ENCODE measurements around the gene NCKAP1. TPM values are rescaled to one million over a fixed set of nuclear protein-coding genes. Genes with fewer than 3 reads are reported as not detected.
"Not testable (repeated sequence)": the region's sequence is repeated elsewhere in the genome, so short reads cannot be mapped to it uniquely, and the experiment has no call there.

Gene NCKAP1
- total and polyA plus RNA-seq, 7 donors: 39.6 to 206 (median 160) TPM

- peaks cover 0 to 66% (median 8%) of the 10 kb centered on the region in 4 donors for H3K36me3 ChIP-seq
- WGBS, 2 donors: 75 to 85% methylated on average over 2 of the region's 2 CpGs
- intact Hi-C loops (cut with DNase I): no loop called here
- no peaks in the 10 kb centered on the region for H3K9me3 ChIP-seq
- no peaks in the 10 kb centered on the region for H3K27me3 ChIP-seq
- no peak for DNase-seq
- H3K4me3 ChIP-seq: no peak overlapping the region
- TF ChIP-seq CTCF (IDR thresholded peaks at IDR 0.05) (no peak), EP300 (IDR thresholded peaks at IDR 0.05) (no peak), POLR2AphosphoS5 (IDR thresholded peaks at IDR 0.05) (no peak), POLR2A (IDR thresholded peaks at IDR 0.05) (no peak)
- peaks cover 0 to 5% (median 0%) of the 10 kb centered on the region in 4 donors for H3K4me1 ChIP-seq
- H3K27ac ChIP-seq: no peak overlapping the region
These were observed 75.6 kb downstream of the NCKAP1 start for GRCh38 chr2:182962641-182963040.

- peaks cover 0 to 68% (median 11%) of the 10 kb centered on the region in 4 donors for H3K36me3 ChIP-seq
These were observed 77.4 kb downstream of the NCKAP1 start for GRCh38 chr2:182960869-182961268.

GRCh38 chr2:182954789-182955188 is 83.5 kb downstream of the NCKAP1 start:
- Histone ChIP-seq H3K9me3 (no peaks in the 10 kb centered on the region), H3K27me3 (no peaks in the 10 kb centered on the region), H3K36me3 (peaks cover 4 to 75% (median 14%) of the 10 kb centered on the region in 4 donors), H3K27ac (no peak overlapping the region), H3K4me3 (no peak overlapping the region), H3K4me1 (no peaks in the 10 kb centered on the region)
- no peak for DNase-seq
- intact Hi-C loops (cut with DNase I): no loop called here
- no peak for TF ChIP-seq POLR2AphosphoS5 (IDR thresholded peaks at IDR 0.05)
- TF ChIP-seq CTCF (IDR thresholded peaks at IDR 0.05): no peak
- no peak for TF ChIP-seq POLR2A (IDR thresholded peaks at IDR 0.05)
- TF ChIP-seq EP300 (IDR thresholded peaks at IDR 0.05): no peak

More at GRCh38 chr2:182960869-182961268, 77.4 kb downstream of the NCKAP1 start:
- DNase-seq; H3K27ac ChIP-seq; H3K27me3 ChIP-seq; H3K4me1 ChIP-seq; intact Hi-C loops (cut with DNase I); H3K9me3 ChIP-seq; H3K4me3 ChIP-seq: not testable (repeated sequence)
- WGBS, 2 donors: 97 to 99% methylated on average over 1 of the region's 2 CpGs

DNA sequence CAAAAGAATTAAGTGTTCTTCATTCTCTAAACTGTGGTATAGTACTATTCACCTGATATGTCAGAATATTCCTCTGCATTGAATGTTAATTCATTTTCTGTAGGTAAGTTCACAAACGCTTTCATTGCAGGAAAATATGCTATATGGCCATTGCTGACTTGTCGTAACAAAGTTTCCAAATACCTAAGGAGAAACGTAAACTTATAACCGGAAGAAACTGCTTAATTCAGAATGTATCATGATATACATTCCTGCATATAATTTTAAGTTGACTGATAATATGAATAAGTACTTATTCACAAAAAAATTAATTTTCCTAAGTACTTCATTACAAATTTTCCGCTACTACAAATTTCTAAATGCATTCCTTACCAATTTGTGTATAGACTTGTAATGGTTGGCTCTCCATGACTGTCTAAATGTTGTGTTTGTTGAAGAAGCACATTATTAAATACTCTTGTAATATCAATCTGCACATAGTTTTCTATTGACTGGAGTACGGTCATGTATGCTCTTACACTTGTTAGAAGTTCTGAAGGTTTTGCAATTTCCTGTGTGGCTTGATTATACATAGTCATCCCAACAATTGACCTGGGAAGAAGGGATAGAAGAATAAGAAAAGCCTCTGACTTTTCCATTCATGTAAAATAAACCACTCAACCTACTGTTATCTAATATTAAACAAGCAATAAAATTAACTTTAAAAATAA is 85.4 kb downstream of the NCKAP1 start:
- no peak for TF ChIP-seq CTCF (IDR thresholded peaks at IDR 0.05)
- TF ChIP-seq POLR2A (IDR thresholded peaks at IDR 0.05): no peak
- Histone ChIP-seq H3K27ac (no peak overlapping the region), H3K27me3 (no peaks in the 10 kb centered on the region), H3K4me1 (no peaks in the 10 kb centered on the region), H3K4me3 (no peak overlapping the region), H3K36me3 (peaks cover 0 to 75% (median 12%) of the 10 kb centered on the region in 4 donors), H3K9me3 (no peaks in the 10 kb centered on the region)
- intact Hi-C loops (cut with DNase I): no loop called here
- DNase-seq: no peak
- WGBS, 2 donors: 95 to 96% methylated on average over 6 of the region's 6 CpGs

GRCh38 chr2:182951948-182952663 is 86.2 kb downstream of the NCKAP1 start:
- TF ChIP-seq POLR2AphosphoS5 (IDR thresholded peaks at IDR 0.05) (no peak), CTCF (IDR thresholded peaks at IDR 0.05) (no peak), EP300 (IDR thresholded peaks at IDR 0.05) (no peak), POLR2A (IDR thresholded peaks at IDR 0.05) (no peak)
- no peaks in the 10 kb centered on the region for H3K9me3 ChIP-seq
- no peak for DNase-seq
- no peaks in the 10 kb centered on the region for H3K27me3 ChIP-seq
- no peak overlapping the region for H3K4me3 ChIP-seq
- 86 to 92% methylated on average over 3 of the region's 3 CpGs for WGBS, 2 donors
- peaks cover 0 to 3% (median 1%) of the 10 kb centered on the region in 4 donors for H3K4me1 ChIP-seq
- H3K36me3 ChIP-seq: peaks cover 0 to 67% (median 12%) of the 10 kb centered on the region in 4 donors
- intact Hi-C loops (cut with DNase I): no loop called here
- no peak overlapping the region for H3K27ac ChIP-seq

All from sigmoid colon (tissue), 7 donors.